HG02981 (cell line): ENCODE data around the gene TTC3.

ENCODE experiments used
- ATAC-seq: cut with Tn5 transposase; IDR thresholded peaks from one replicate; pipeline ENCODE4 v1.9.1; 2021; ENCODE audit warnings: mild to moderate bottlenecking, moderate library complexity; ENCODE audit not compliant: unreplicated experiment

Gene TTC3

DNA sequence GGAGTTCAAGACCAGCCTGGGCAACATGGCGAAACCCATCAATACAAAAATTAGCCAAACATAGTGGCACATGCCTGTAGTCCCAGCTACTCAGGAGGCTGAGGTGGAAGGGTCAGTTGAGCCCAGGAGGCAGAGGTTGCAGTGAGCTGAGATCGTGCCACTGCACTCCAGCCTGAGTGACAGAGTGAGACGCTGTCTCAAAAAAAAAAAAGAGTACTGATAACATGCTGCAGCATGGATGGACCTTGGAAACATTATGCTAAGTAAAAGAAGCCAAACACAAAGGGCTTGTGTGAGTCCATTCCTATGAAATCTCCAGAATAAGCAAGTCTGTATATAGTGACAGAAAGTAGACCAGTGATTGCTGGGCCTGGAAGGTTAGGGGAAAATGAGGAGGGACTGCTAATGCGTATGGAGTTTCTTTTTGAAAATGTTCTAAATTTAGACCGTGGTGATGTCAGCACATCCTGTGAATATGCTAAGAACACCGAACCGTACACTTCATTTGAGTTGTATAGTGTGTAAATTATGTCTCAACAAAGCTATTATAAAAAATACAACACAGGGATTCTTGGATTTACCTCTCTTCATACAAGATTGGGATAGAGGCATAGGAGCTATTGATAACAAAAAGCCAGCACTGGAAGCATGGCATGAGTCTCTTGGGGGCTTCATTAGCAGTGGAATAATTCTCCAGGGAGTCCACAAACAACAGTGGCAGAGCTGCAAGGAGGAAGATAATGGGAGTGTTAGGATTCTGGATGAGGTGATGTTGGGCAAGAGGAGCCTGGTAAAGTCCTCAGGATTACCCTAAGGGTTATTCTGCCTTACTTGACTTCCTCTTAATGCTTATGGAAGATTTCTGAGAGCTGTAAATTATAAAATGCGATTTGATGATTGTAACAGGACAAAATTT, 73.5 kb downstream of the TTC3 start:
- no peak for ATAC-seq

GRCh38 chr21:37149411-37149810, 76.4 kb downstream of the TTC3 start:
- no peak for ATAC-seq

- ATAC-seq = no peak
Measured at GRCh38 chr21:37153196-37153934, 80.3 kb downstream of the TTC3 start.

- ATAC-seq = no peak
Measured at GRCh38 chr21:37153935-37154350, 80.9 kb downstream of the TTC3 start.

GRCh38 chr21:37155186-37155585, 82.1 kb downstream of the TTC3 start:
- ATAC-seq = no peak

GRCh38 chr21:37157938-37158337, 84.9 kb downstream of the TTC3 start:
- no peak for ATAC-seq

DNA sequence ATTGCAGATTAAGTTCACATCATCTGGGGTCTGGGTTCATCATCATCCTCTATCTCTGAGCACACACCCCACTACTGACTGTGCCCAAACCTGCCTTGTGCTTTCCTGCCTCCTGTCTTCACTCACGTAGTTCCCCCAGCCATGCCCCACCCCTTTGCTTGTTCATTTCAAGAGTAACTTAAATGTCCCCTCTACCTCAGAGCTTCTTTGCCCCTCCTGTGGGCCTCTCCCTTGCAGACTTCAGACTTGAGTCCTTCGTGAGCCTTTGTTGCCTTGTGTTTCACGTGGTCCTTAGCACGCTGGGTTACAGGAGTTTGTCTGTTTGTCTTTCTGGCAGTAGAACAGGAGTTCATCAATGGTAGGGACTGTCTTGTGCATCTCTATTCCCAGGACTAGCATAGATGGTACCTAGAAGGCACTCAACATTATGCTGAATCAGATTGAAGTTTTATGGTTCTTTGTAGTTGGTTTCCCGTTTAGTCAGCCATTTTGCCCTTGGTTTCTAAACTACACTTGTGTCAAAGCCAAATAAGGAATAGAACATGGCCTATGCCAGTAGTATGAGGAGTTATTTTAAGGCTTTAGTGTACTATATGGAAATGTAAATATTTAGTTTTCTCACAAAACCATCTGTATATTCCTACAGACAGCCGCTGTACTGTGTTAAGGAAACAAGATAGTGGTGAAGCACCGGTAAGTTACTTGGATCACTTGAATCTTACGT, 86.2 kb downstream of the TTC3 start:
- no peak for ATAC-seq

DNA sequence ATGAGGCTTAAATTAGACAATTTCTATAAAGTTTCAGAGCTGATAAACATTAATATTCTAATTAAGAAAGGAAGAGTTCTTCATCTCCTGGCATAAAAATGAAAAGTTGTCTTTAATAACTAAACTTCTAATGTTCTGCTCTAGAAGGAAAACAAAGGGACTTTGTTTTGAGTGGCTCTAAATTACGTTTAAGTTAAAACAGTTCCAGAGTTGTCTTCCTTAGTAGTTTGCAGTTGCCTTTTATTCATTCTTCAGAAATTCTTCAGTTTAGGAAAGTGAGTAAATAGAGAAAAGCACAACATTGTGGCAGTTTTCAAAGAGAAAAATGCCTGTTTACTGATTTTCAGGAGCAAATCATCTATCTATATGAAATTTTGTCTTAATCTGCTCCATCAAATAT, 86.9 kb downstream of the TTC3 start:
- no peak for ATAC-seq

GRCh38 chr21:37164742-37165141, 91.7 kb downstream of the TTC3 start:
- ATAC-seq = no peak

DNA sequence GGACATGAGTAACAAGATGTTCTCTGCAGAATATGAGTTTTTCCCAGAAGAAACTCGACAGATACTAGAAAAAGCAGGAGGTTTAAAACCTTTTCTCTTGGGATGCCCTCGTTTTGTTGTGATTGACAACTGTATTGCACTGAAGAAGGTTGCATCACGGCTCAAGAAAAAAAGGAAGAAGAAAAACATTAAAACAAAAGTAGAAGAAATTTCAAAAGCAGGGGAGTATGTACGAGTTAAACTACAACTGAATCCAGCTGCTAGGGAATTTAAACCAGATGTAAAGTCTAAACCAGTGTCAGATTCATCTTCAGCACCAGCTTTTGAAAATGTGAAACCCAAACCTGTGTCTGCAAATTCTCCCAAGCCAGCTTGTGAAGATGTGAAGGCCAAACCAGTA, 92.5 kb downstream of the TTC3 start:
- ATAC-seq = no peak

GRCh38 chr21:37166733-37167132, 93.7 kb downstream of the TTC3 start:
- no peak for ATAC-seq

GRCh38 chr21:37168666-37169065, 95.6 kb downstream of the TTC3 start:
- no peak for ATAC-seq

- no peak for ATAC-seq
Measured at GRCh38 chr21:37172646-37173045, 99.6 kb downstream of the TTC3 start.

DNA sequence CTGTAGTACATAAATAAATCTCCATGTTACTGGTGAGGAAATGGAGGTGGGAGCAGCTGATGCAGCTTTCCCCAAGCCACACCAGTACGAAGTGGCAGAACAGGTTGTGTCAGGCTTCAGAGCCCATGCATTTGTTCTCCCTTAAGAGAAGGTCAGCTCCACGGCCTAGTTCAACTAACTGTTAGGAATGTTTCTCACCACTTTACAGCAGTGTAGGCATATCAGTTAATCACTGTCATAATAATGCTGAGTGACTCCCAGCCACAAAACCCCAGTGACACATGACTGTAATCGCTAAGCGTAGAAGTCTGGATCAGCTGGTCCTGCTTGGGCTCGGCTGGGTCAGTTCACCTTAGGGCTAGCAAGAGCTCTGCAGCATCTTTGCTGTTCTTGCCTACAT, 103.7 kb downstream of the TTC3 start:
- no peak for ATAC-seq

DNA sequence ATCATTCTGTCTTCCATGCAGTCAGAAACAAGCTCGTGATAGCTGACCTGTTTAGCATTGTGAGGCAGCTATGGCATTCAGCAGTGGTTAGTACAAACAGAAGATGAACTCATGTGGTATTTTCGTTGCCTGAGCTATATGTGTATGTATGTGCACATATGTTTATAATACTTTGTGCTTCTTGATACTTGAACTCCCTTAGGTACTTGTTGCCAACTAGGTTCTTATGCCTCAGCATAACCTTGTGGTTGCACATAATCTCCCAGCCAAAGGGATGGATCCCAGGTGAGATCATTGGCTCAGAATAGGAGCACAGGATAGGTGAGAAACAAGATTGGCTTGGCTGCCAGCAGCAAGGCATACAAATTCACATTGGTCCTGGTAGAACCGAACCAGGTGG, 108.0 kb downstream of the TTC3 start:
- ATAC-seq = no peak

DNA sequence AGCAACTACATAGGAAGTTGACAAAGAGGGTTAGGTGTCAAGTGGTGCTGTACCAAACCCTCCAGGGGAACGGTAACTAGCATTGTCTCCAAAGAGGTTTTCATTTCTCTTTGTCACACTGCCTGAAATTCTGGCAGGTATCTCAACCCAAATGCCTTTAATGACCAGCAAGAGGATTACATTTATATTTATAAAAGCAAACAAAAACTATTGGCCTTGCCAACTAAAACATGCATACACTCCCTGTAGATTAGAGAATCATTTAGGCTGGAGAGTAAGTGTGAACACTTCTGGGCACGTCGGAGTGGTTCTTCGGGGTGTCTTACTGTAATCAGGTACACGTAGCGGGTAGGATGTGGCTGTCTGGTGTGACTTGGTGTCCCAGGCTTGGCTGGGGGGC, 109.2 kb downstream of the TTC3 start:
- no peak for ATAC-seq

DNA sequence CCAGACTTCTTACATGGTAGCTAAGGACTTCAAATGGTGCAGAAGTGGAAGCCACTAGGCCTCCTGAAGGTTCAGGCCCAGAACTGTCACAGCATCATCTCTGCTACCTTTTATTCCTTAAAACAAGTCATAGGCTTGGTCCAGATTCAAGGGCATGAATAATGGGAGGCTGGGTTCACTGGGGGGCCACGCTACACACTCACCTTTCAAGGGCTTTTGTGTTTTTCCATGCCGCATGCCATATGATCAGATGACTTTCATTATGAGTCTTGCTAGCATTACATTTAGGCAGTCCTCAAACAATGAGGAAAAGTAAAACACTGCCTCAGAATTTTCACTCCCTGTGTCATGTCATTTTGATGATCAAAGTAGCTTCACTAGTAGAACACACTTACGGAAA, 110.7 kb downstream of the TTC3 start:
- no peak for ATAC-seq

GRCh38 chr21:37184784-37185593, 111.9 kb downstream of the TTC3 start:
- no peak for ATAC-seq

DNA sequence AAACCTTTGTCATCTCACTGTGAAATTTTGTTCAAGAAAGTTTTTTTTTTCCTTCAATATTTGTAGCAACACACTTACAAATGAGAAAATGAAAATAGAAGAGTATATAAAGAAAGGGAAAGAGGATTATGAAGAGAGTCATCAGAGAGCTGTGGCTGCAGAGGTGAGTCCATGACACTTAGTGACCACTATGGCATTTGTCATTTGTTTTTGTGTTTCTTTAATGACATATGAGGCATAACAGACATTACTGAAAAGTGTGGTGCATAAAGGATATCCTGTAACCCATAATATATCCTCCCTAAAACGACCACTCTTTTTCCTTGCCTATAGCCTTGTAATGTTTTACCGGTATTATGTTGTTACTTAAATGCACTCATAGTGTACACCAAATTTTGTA, 113.9 kb downstream of the TTC3 start:
- ATAC-seq = no peak

GRCh38 chr21:37188825-37189224, 115.8 kb downstream of the TTC3 start:
- no peak for ATAC-seq

DNA sequence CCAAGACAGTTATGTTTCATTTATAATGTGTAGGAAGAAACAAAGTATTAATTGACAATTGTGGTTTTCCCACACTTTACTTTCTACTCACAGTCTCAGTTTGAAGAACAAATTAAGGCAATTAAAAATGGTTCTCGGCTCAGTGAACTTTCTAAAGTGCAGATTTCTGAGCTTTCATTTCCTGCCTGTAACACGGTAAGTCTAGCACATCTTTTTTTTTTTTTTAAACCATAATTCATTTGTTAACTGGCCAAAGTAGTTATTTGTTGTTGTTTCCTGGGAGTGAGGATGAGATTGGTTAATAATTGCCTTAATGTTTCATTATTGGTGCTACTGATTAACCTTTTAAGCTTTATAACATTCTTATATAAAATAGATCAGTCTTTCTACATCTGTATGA, 119.0 kb downstream of the TTC3 start:
- ATAC-seq = no peak
